Posterior cingulate gyrus (tissue), 11 donors: ENCODE measurements around the gene WFIKKN2.
A peak's percentile ranks its signal among the peaks of the same experiment; 100 is the strongest.

Experiments
- DNase-seq, 10 donors: peaks; one replicate each; pipeline versions ENCODE4 v3.0.0 to v3.0.0-alpha.2; 2020 to 2021; ENCODE audit warnings: mixed read lengths in 3 of 10
- intact Hi-C: fragments of 100-400 bp; cut with DNase I; formaldehyde crosslinking; loops from one replicate; pipeline ENCODE4 v1.15.1; 2023

The WFIKKN2 gene

GRCh38 chr17:50832864-50833381 is 2.5 kb upstream of the WFIKKN2 start:
- peak in 2 of 10 donors; percentile 42 to 46 for DNase-seq
- intact Hi-C loops: no loop called here

GRCh38 chr17:50833510-50834428 is 1.6 kb upstream of the WFIKKN2 start:
- DNase-seq: peak in 3 of 10 donors; percentile 51 to 74 (median 73)
- intact Hi-C loops: no loop called here

DNA sequence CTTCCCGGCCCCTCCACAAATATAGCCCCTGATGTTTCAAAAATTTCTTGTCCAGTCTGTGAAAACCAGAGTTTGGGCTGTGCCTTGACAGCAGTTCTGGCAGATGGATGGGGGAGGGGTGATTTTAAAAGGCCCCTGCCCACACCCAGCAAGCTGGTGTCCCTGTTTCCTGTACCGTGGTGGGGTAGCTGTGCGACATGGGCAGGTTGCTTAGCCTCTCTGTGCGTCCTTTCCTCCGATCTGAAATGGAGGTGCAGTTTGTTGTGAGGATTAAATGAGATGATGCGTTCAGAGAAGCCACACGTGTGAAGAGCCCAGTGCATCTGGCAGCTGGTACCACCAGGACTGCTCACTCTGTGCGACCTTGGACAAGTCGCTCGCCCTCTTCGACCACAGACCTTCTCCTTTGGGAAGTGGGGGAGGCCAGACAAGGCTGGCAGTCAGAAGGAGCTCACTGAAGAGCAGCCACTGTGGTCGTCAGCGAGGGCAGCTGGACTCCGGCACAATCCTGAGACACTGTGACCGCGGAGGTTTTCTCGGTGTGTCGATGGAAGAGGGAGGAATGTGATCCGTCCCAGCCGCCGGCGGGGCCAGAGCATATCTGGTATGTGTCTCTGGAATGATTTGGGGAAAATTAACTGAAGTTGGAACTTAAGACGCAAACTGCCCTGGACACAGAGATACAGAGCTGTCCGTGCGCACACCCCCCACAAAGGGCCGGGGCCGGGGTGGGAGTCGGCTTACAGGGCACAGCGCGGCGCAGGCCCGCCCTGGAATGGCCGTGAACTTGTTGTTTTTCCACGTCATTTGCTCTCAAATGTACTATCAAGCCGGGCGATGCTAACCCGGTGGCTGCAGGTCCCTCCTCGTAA is 721 bp upstream of the WFIKKN2 start:
- DNase-seq: peak in 2 of 10 donors; percentile 68 to 74
- intact Hi-C loops: no loop called here

DNA sequence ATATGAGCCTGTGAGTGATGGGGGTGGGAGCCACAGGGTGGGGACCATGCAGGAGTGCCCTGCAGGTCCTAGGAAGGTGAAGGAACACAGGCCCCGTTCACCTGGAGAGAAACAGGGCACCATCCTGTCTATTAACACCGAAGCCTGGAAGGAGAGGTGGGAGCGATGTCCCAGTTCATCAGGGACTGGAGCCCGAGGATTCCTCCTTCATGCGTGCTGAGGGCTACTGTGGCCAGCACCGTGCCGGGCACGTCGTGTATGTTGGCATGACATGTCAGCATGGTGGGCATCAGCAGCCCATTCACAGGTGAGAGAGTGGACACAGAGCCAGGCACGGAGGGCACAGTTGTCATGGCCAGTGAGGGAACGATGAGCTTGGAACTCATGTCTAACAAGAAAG is 1.4 kb downstream of the WFIKKN2 start:
- DNase-seq: peak in 1 of 10 donors; percentile 73
- intact Hi-C loops: no loop called here

- intact Hi-C loops: no loop called here
These were observed 2.0 kb downstream of the WFIKKN2 start for GRCh38 chr17:50837286-50837979.

GRCh38 chr17:50837980-50838954 is 2.9 kb downstream of the WFIKKN2 start:
- intact Hi-C loops: no loop called here
- peak in 4 of 10 donors; percentile 30 to 88 (median 60) for DNase-seq

More at GRCh38 chr17:50837286-50837979, 2.0 kb downstream of the WFIKKN2 start:
- DNase-seq: peak in 1 of 10 donors; percentile 44

DNA sequence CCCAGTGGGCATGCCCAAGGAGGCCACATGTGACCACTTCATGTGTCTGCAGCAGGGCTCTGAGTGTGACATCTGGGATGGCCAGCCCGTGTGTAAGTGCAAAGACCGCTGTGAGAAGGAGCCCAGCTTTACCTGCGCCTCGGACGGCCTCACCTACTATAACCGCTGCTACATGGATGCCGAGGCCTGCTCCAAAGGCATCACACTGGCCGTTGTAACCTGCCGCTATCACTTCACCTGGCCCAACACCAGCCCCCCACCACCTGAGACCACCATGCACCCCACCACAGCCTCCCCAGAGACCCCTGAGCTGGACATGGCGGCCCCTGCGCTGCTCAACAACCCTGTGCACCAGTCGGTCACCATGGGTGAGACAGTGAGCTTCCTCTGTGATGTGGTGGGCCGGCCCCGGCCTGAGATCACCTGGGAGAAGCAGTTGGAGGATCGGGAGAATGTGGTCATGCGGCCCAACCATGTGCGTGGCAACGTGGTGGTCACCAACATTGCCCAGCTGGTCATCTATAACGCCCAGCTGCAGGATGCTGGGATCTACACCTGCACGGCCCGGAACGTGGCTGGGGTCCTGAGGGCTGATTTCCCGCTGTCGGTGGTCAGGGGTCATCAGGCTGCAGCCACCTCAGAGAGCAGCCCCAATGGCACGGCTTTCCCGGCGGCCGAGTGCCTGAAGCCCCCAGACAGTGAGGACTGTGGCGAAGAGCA is 4.4 kb downstream of the WFIKKN2 start:
- DNase-seq: peak in 3 of 10 donors; percentile 54 to 79 (median 75)

GRCh38 chr17:50840311-50840851 is 5.0 kb downstream of the WFIKKN2 start:
- intact Hi-C loops: no loop called here
- DNase-seq: peak in 2 of 10 donors; percentile 53 to 82

More for the DNA sequence above, 4.4 kb downstream of the WFIKKN2 start:
- intact Hi-C loops: no loop called here

DNA sequence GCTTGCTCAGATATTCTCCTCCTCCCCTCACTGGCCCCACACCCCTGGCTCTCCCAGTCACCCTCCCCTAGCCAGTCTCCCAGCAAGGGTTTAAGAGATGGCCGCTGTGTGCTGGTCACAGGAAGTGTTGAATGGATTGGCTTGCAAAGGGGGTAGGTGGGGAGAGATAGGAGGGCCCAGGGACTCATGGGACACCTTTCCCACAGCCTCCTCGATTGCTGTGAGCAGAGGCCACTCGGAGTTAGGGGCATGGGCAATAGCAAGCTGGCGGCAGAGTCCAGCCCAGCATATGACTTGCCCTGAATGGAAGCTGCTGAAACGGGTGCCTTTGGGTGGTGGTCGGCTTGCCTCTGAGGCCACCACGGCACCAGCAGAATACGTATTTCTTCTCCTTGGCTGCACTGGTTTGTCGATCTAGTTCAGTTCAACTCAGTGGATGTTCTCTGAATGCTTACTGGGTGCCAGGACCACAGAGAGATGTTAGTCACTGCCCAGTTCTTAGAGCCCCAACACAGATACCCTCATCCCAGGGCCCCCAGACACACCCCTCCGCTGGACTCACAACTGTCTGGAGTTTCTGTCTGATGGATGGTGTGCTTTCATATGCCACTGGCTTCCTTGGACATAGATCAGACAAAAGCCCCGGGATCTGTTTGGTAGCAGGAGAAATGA is 6.0 kb downstream of the WFIKKN2 start:
- DNase-seq: peak in 2 of 10 donors; percentile 47 to 54
- intact Hi-C loops: no loop called here

DNA sequence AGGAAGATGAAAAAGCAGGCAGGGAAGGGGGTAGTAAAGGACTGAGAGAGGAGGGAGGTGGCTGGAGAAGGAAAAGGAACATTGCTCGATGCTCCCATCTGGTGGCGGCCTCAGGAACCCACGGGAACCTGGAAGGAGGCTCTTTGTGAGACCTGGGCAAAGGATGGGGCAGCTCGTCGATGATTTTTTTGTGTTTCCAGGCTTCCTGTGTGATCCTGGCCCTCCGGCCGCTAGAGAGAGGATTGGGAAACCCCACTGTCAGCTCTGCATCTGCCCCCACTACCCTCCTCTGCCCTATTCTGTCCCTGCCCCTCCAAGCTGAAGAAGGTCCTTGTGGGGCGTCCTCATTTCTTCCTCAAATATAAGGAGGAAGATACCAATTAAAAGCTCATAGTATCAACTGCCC is 6.6 kb downstream of the WFIKKN2 start:
- intact Hi-C loops: loop anchor here (1.0 to 2.0 kb wide), 2 partner anchors 59 to 293 kb away; no protein-coding TSS in a partner anchor
- peak; percentile 66 to 97 (median 88) for DNase-seq

DNA sequence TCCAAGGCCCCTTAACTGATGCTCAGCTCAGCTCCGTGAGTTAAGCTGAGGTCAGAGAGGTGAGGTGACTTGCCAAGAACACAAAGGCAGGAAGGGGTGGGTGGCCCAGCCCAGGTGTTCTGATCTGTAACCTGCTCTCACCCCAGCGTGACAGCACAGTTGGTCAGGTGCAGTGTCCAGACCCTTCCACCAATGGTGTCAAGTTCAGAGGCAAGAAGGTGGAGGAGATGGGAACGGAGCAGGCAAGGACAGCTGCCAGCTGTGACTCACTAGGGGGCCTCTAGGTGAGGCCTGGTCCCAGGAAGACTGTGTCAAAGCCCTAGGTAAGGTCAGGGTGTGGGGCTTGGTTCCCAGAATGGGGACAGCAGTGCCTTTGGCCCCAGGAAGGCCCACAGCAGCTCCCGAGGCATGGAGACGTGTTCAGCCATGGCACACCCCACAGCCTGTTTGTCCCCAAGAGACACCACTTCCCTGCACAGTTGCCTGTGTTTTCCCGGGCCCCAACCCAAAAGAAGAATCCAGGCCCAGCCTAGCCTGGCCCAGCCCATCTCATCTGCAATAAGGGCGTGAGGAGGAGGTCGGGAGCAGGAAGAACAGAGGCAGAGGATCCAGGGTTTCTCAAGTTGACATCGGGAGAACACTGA is 7.2 kb downstream of the WFIKKN2 start:
- intact Hi-C loops: loop anchor here (1.0 to 2.0 kb wide), 2 partner anchors 59 to 294 kb away; no protein-coding TSS in a partner anchor
- peak in 1 of 10 donors; percentile 65 for DNase-seq

DNA sequence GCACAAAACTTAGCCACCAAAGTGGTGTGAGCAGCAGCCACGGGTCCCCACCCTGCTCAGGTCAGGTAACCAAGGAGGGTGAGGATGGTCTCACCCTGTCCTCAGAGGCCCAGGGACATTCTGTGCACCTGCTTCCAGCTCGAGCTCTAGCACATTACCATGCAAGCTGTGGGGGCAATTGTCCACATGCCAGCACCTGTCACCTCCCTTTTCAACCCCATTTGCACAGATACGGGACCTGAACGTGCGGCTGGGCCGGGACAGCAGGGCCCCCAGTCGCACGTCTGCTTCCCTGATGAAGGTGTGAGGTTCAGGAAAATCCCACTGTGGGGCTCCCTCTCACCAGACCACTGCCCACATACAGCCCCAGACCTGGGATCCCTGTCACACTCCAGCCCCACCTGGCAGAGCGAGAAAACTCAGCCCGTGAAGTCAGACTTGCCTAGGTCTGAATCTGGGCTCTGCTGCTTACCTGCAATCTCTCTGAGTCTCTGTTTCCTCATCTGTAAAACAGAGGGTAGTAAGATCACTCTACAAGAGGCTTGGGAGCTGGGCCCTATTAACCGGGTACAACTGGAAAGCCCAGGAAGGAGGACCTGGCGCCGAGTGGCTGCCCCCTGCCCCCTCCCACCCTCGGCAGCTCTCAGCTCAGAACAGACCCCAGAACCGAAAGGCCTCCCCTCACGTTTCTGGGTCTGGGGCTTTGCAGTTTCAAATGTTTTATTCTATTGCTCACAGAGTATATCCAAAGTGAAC is 7.9 kb downstream of the WFIKKN2 start:
- intact Hi-C loops: loop anchor here (2.0 kb wide), 1 partner anchor 295 kb away; no protein-coding TSS in a partner anchor
- peak in 1 of 10 donors; percentile 27 for DNase-seq

DNA sequence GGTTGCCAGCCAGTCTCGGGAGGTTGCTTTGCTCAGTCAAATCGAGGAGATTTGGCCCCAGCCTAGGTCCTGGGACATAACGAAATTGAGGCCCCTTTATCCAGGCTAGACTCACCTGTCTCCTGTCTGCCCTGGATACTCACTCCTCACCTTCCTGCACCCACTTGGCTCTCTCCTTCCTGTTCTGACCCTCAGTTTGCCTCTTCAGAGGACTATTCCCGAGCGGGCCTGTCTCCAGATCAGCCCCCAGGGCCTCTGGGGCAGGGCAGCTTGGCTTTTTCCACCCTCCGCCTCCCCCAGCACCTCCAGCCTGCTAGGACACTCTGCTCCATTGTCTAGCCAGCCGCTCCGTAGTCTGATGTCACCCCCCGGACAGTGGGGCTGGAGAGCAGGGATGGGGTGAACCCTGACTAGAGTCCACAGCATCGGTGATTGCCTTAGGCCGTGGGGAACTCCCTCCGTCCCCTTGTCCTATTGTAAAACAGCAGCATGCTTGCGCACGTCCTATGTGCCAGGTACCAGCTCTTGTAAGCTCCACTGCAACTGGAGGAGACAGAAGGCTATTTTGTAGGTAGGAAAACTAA is 8.8 kb downstream of the WFIKKN2 start:
- intact Hi-C loops: no loop called here
- DNase-seq: peak in 4 of 10 donors; percentile 39 to 85 (median 64)

- intact Hi-C loops: no loop called here
- DNase-seq: peak in 1 of 10 donors; percentile 84
These were observed 10.1 kb downstream of the WFIKKN2 start for GRCh38 chr17:50845240-50846147.
